GM21737 (cell line): ENCODE data around the gene VPS13D.

Experiments
- ATAC-seq: cut with Tn5 transposase; IDR thresholded peaks from one replicate; pipeline ENCODE4 v1.9.1; 2021; ENCODE audit warnings: mild to moderate bottlenecking, moderate library complexity; ENCODE audit not compliant: unreplicated experiment

The VPS13D gene

GRCh38 chr1:12477936-12478611 is 248.2 kb downstream of the VPS13D start:
- no peak for ATAC-seq

- no peak for ATAC-seq
Measured at GRCh38 chr1:12478612-12478985, 248.8 kb downstream of the VPS13D start.

GRCh38 chr1:12479311-12479710 is 249.5 kb downstream of the VPS13D start:
- ATAC-seq = no peak

GRCh38 chr1:12480041-12480440 is 250.2 kb downstream of the VPS13D start:
- ATAC-seq = no peak

GRCh38 chr1:12480748-12481362 is 251.0 kb downstream of the VPS13D start:
- ATAC-seq = no peak

- ATAC-seq = no peak
Measured at GRCh38 chr1:12481928-12482327, 252.1 kb downstream of the VPS13D start.

- no peak for ATAC-seq
Measured at GRCh38 chr1:12482988-12483387, 253.2 kb downstream of the VPS13D start.

- no peak for ATAC-seq
Measured at GRCh38 chr1:12485231-12486058, 255.6 kb downstream of the VPS13D start.

- ATAC-seq = no peak
Measured at GRCh38 chr1:12486059-12486341, 256.2 kb downstream of the VPS13D start.

GRCh38 chr1:12486401-12487005 is 256.7 kb downstream of the VPS13D start:
- no peak for ATAC-seq

GRCh38 chr1:12487520-12487919 is 257.7 kb downstream of the VPS13D start:
- ATAC-seq = no peak

GRCh38 chr1:12488666-12489354 is 259.0 kb downstream of the VPS13D start:
- ATAC-seq = no peak

- no peak for ATAC-seq
Measured at GRCh38 chr1:12490532-12491142, 260.8 kb downstream of the VPS13D start.

- ATAC-seq = no peak
Measured at GRCh38 chr1:12491656-12492055, 261.8 kb downstream of the VPS13D start.

GRCh38 chr1:12495725-12496124 is 265.9 kb downstream of the VPS13D start:
- no peak for ATAC-seq

GRCh38 chr1:12496154-12496961 is 266.5 kb downstream of the VPS13D start:
- no peak for ATAC-seq

- ATAC-seq = no peak
Measured at GRCh38 chr1:12499539-12500240, 269.9 kb downstream of the VPS13D start.

GRCh38 chr1:12501661-12502060 is 271.8 kb downstream of the VPS13D start:
- no peak for ATAC-seq
